ENCODE results near the gene SYN1.

SYN1 gene

GRCh38 chrX:47646636-47647035, 27.0 kb upstream of the SYN1 start:
- Histone ChIP-seq H3K4me3 (ENCODE audit: low read depth in 1 of 2, low read length in 2 of 2) (no peak overlapping the region), H3K27ac (ENCODE audit: low read length) (no peak overlapping the region), H3K9ac (ENCODE audit: low read depth, low read length) (no peak overlapping the region), H3K79me2 (ENCODE audit: insufficient read depth, low read length) (peaks cover 48% of the 10 kb centered on the region), H2AFZ (ENCODE audit: low read depth, low read length) (no peak overlapping the region), H4K20me1 (ENCODE audit: insufficient read depth, low read length) (no peaks in the 10 kb centered on the region), H3K4me2 (ENCODE audit: insufficient read depth, low read length) (no peak overlapping the region), H3K9me3 (ENCODE audit: insufficient read depth, low read length, severe bottlenecking) (no peaks in the 10 kb centered on the region), H3K4me1 (ENCODE audit: insufficient read depth, low read length) (peaks cover 31% of the 10 kb centered on the region), H3K27me3 (ENCODE audit: insufficient read depth, low read length, poor library complexity) (no peaks in the 10 kb centered on the region), H3K36me3 (ENCODE audit: insufficient read depth, low read length) (peaks cover 34% of the 10 kb centered on the region)
- ATAC-seq (ENCODE audit: insufficient read depth, low read depth) (no peak), DNase-seq (no peak)
- TF ChIP-seq EZH2 (IDR thresholded peaks at IDR 0.05; ENCODE audit: borderline replicate concordance, low read depth, low read length, severe bottlenecking) = no peak
- TF ChIP-seq CTCF (IDR thresholded peaks at IDR 0.05; ENCODE audit: borderline replicate concordance, extremely low read depth, low read length, poor library complexity, severe bottlenecking) = no peak

- Histone ChIP-seq H3K27ac (ENCODE audit: low read length) (no peak overlapping the region), H3K4me3 (ENCODE audit: low read depth in 1 of 2, low read length in 2 of 2) (no peak overlapping the region), H3K4me1 (ENCODE audit: insufficient read depth, low read length) (peaks cover 23% of the 10 kb centered on the region), H3K36me3 (ENCODE audit: insufficient read depth, low read length) (peaks cover 41% of the 10 kb centered on the region), H3K27me3 (ENCODE audit: insufficient read depth, low read length, poor library complexity) (no peaks in the 10 kb centered on the region), H3K9ac (ENCODE audit: low read depth, low read length) (no peak overlapping the region), H2AFZ (ENCODE audit: low read depth, low read length) (no peak overlapping the region), H3K79me2 (ENCODE audit: insufficient read depth, low read length) (peaks cover 48% of the 10 kb centered on the region), H4K20me1 (ENCODE audit: insufficient read depth, low read length) (no peaks in the 10 kb centered on the region), H3K9me3 (ENCODE audit: insufficient read depth, low read length, severe bottlenecking) (no peaks in the 10 kb centered on the region), H3K4me2 (ENCODE audit: insufficient read depth, low read length) (no peak overlapping the region)
- TF ChIP-seq EZH2 (IDR thresholded peaks at IDR 0.05; ENCODE audit: borderline replicate concordance, low read depth, low read length, severe bottlenecking) (no peak), CTCF (IDR thresholded peaks at IDR 0.05; ENCODE audit: borderline replicate concordance, extremely low read depth, low read length, poor library complexity, severe bottlenecking) (no peak)
- DNase-seq = no peak
- ATAC-seq (ENCODE audit: insufficient read depth, low read depth) = no peak
These were observed 25.9 kb upstream of the SYN1 start for GRCh38 chrX:47645530-47645929.

- H3K9me3 ChIP-seq (ENCODE audit: insufficient read depth, low read length, severe bottlenecking) = no peaks in the 10 kb centered on the region
These were observed 25.0 kb upstream of the SYN1 start for GRCh38 chrX:47644557-47645091.

More at GRCh38 chrX:47644557-47645091, 25.0 kb upstream of the SYN1 start:
- no peak for TF ChIP-seq CTCF (IDR thresholded peaks at IDR 0.05; ENCODE audit: borderline replicate concordance, extremely low read depth, low read length, poor library complexity, severe bottlenecking)
- TF ChIP-seq EZH2 (IDR thresholded peaks at IDR 0.05; ENCODE audit: borderline replicate concordance, low read depth, low read length, severe bottlenecking) = no peak
- no peak overlapping the region for H3K4me3 ChIP-seq (ENCODE audit: low read depth in 1 of 2, low read length in 2 of 2)
- no peak overlapping the region for H3K4me2 ChIP-seq (ENCODE audit: insufficient read depth, low read length)
- no peaks in the 10 kb centered on the region for H3K27me3 ChIP-seq (ENCODE audit: insufficient read depth, low read length, poor library complexity)
- no peak for ATAC-seq (ENCODE audit: insufficient read depth, low read depth)
- peaks cover 41% of the 10 kb centered on the region for H3K79me2 ChIP-seq (ENCODE audit: insufficient read depth, low read length)
- peaks cover 23% of the 10 kb centered on the region for H3K4me1 ChIP-seq (ENCODE audit: insufficient read depth, low read length)
- no peak overlapping the region for H3K27ac ChIP-seq (ENCODE audit: low read length)
- no peak overlapping the region for H3K9ac ChIP-seq (ENCODE audit: low read depth, low read length)
- H2AFZ ChIP-seq (ENCODE audit: low read depth, low read length) = no peak overlapping the region
- H4K20me1 ChIP-seq (ENCODE audit: insufficient read depth, low read length) = no peaks in the 10 kb centered on the region
- H3K36me3 ChIP-seq (ENCODE audit: insufficient read depth, low read length) = peaks cover 50% of the 10 kb centered on the region
- no peak for DNase-seq

All from DND-41 (cell line).